Peyer's patch (tissue), 4 donors: ENCODE measurements around the gene RHBDF2. TPM values are rescaled to one million over a fixed set of nuclear protein-coding genes. Genes with fewer than 3 reads are reported as not detected.

Source experiments
- DNase-seq, 3 donors: peaks; one replicate each; pipeline ENCODE4 v3.0.0-alpha.2; 2017 to 2019
- H3K27ac ChIP-seq, 4 donors: fragments of 200-600 bp; sonication (generic); one replicate each; pipeline ENCODE4 v1.5.1; 2016 to 2019
- H3K27me3 ChIP-seq, 2 donors: fragments of 200-600 bp; sonication (generic); one replicate each; pipeline ENCODE4 v1.5.1; 2019
- H3K36me3 ChIP-seq, 3 donors: fragments of 200-600 bp; sonication (generic); one replicate each; pipeline ENCODE4 v1.5.1; 2016 to 2019
- H3K4me1 ChIP-seq, 4 donors: fragments of 200-600 bp; sonication (generic); one replicate each; pipeline ENCODE4 v1.5.1; 2016 to 2019
- H3K4me3 ChIP-seq, 4 donors: fragments of 200-600 bp; sonication (generic); 1 replicate in 3 of 4; 2 replicates in 1 of 4; pipeline ENCODE4 v1.5.1; 2016 to 2019; ENCODE audit warnings: mild to moderate bottlenecking in 1 of 4
- H3K9me3 ChIP-seq, 4 donors: fragments of 200-600 bp; sonication (generic); one replicate each; pipeline ENCODE4 v1.5.1; 2016 to 2019; ENCODE audit warnings: mild to moderate bottlenecking in 1 of 4
- POLR2A ChIP-seq, 2 donors: fragments of 450-650 bp; IDR thresholded peaks; one replicate each; pipeline ENCODE4 v1.5.1; 2017; ENCODE audit warnings: antibody characterized with exemption in 2 of 2, mild to moderate bottlenecking in 2 of 2, moderate library complexity in 2 of 2
- total RNA-seq, 4 donors: library from RNA; depleted of rRNA; stranded (reverse); fragments of >200 nt; gene quantifications; one replicate each; pipeline ENCODE4 v1.1.0, GENCODE V29; 2016
- TF ChIP-seq, protein P1 (sequence below), 6 experiments: fragments of 450-650 bp in 4 of 6; fragments of 200-600 bp in 2 of 6; sonication (generic) in 1 of 6; IDR thresholded peaks; one replicate each; pipeline ENCODE4 v1.5.1; 2017 to 2019; ENCODE audit warnings: antibody characterized with exemption in 6 of 6, mild to moderate bottlenecking in 3 of 6, moderate library complexity in 1 of 6

RHBDF2 gene
- total RNA-seq, 4 donors from 2014 or later = 8.8 to 225 (median 33.0) TPM

DNA sequence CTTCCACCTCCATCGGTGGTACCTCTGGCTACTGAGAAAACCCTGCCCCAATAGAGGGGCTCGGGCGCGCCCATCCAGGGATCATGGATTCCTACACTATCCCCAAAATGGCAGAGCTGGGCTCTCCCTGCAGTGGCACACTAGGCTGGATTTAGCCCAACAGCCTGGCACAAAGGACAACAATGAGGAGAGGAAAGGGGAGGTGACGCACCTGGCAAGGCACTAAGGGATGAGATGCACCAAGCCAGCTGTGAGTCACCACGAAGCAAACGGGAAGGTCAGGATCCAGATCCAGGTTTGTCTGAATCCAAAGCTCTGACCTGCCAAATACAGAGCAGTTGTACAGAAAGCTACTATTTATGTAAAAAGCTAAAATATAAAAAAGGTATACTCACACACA is 66.4 kb downstream of the RHBDF2 start:
- H3K4me1 ChIP-seq = no peaks in the 10 kb centered on the region
- no peaks in the 10 kb centered on the region for H3K27me3 ChIP-seq
- no peaks in the 10 kb centered on the region for H3K9me3 ChIP-seq
- H3K4me3 ChIP-seq = no peak overlapping the region
- DNase-seq = no peak
- H3K27ac ChIP-seq = no peak overlapping the region
- peaks cover 0 to 5% (median 0%) of the 10 kb centered on the region in 3 donors for H3K36me3 ChIP-seq
- TF ChIP-seq, protein P1, sequence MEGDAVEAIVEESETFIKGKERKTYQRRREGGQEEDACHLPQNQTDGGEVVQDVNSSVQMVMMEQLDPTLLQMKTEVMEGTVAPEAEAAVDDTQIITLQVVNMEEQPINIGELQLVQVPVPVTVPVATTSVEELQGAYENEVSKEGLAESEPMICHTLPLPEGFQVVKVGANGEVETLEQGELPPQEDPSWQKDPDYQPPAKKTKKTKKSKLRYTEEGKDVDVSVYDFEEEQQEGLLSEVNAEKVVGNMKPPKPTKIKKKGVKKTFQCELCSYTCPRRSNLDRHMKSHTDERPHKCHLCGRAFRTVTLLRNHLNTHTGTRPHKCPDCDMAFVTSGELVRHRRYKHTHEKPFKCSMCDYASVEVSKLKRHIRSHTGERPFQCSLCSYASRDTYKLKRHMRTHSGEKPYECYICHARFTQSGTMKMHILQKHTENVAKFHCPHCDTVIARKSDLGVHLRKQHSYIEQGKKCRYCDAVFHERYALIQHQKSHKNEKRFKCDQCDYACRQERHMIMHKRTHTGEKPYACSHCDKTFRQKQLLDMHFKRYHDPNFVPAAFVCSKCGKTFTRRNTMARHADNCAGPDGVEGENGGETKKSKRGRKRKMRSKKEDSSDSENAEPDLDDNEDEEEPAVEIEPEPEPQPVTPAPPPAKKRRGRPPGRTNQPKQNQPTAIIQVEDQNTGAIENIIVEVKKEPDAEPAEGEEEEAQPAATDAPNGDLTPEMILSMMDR (IDR thresholded peaks at IDR 0.05) = no peak
- TF ChIP-seq POLR2A (IDR thresholded peaks at IDR 0.05) = no peak

DNA sequence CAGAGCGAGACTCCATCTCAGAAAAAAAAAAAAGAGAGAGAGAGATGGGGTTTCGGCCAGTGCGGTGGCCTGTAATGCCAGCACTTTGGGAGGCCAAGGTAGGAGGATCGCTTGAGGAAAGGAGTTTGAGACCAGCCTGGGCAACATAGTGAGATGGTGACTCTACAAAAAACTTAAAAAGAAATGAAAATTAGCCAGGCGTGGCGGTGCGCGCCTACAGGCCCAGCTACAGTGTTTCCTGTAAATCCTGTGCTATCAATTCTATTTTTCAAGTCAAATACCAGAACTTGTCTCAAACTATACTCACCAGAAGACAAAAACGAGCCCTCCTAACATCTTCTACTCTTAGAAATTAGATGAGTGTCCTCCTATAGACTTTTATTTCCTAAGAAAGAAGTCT is 67.5 kb downstream of the RHBDF2 start:
- no peak for DNase-seq
- H3K9me3 ChIP-seq = no peaks in the 10 kb centered on the region
- no peak overlapping the region for H3K4me3 ChIP-seq
- H3K4me1 ChIP-seq = no peaks in the 10 kb centered on the region
- no peak overlapping the region for H3K27ac ChIP-seq
- H3K36me3 ChIP-seq = peaks cover 0 to 5% (median 0%) of the 10 kb centered on the region in 3 donors
- no peak for TF ChIP-seq POLR2A (IDR thresholded peaks at IDR 0.05)
- TF ChIP-seq, protein P1 (IDR thresholded peaks at IDR 0.05) = no peak
- H3K27me3 ChIP-seq = no peaks in the 10 kb centered on the region

DNA sequence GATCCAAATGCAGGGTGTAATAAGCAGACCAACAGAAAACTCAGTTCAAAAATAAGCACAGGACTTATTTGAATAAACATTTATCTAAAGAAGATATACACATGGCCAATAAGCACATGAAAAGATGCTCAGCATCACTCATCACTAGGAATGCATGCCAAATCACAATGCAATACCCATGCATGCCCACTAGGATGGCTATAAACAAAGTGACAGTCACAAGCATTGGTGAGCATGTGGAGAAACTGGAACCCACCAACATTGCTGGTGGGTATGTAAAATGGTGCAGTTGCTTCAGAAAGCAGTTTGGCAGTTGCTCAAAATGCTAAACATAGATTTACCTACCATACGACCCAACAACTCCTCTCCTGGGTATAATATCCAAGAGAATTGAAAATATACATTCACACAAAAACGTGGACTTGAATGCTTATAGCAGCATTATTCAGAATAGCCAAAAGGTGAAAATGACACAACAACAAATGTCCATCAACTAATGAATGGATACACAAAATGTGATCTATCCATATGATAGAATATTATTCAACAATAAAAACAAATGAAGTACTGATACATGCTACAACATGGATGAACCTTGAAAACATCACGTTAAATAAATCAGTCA is 68.4 kb downstream of the RHBDF2 start:
- TF ChIP-seq POLR2A (IDR thresholded peaks at IDR 0.05) = no peak
- TF ChIP-seq, protein P1 (IDR thresholded peaks at IDR 0.05) = peak in 5 of 6 experiments; percentile 9 to 34 (median 28)

DNA sequence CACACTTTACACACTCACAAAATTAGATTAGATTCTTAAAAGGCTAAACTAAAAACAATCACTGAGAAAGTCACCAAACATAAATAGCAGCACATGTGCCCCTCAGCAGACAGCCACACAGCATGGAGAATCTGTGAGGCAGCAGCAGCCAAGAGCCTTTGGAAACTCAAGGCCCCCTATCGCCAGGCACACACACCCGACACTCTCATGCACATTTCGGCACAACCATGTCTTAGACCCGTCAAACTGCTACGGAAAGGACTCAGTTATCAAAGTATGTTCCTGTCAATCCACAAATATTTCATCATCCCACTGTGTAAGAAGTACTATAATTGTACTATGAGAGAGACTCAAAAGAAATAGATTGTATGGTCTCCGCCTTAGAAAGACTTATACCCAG is 69.2 kb downstream of the RHBDF2 start:
- peaks cover 0 to 5% (median 0%) of the 10 kb centered on the region in 3 donors for H3K36me3 ChIP-seq
- DNase-seq = no peak
- H3K27ac ChIP-seq = no peak overlapping the region

More for the DNA sequence above, 68.4 kb downstream of the RHBDF2 start:
- H3K4me1 ChIP-seq = peaks cover 0 to 3% (median under 1%) of the 10 kb centered on the region in 4 donors
- no peaks in the 10 kb centered on the region for H3K27me3 ChIP-seq
- H3K4me3 ChIP-seq = no peak overlapping the region
- no peak for DNase-seq
- no peaks in the 10 kb centered on the region for H3K9me3 ChIP-seq
- peaks cover 0 to 5% (median 0%) of the 10 kb centered on the region in 3 donors for H3K36me3 ChIP-seq
- no peak overlapping the region for H3K27ac ChIP-seq

DNA sequence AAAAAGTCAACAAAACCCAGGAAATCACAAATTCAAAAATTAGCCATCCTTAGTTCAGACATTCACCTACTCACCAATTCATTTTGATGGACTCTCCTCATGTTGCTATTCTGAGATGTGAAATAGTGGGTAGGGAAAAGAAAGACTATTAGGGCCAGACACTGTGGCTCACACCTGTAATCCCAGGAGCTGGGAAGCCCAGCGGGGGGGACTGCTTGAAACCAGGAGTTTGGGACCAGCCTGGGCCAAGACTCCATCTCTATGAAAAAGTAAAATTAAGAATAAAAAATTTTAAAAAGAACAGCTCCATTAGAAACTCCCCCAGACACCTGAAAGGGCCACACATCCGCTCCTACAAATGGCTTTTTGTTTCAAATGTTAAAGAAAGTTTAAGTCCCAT is 69.7 kb downstream of the RHBDF2 start:
- Histone ChIP-seq H3K36me3 (peaks cover 0 to 5% (median 0%) of the 10 kb centered on the region in 3 donors), H3K4me1 (peaks cover 0 to 10% (median 2%) of the 10 kb centered on the region in 4 donors), H3K9me3 (no peaks in the 10 kb centered on the region), H3K27me3 (no peaks in the 10 kb centered on the region), H3K27ac (no peak overlapping the region), H3K4me3 (no peak overlapping the region)
- no peak for TF ChIP-seq POLR2A (IDR thresholded peaks at IDR 0.05)
- TF ChIP-seq, protein P1 (IDR thresholded peaks at IDR 0.05) = no peak
- no peak for DNase-seq

More for the DNA sequence above, 69.2 kb downstream of the RHBDF2 start:
- Histone ChIP-seq H3K27me3 (no peaks in the 10 kb centered on the region), H3K4me3 (no peak overlapping the region), H3K4me1 (peaks cover 0 to 9% (median 2%) of the 10 kb centered on the region in 4 donors), H3K9me3 (no peaks in the 10 kb centered on the region)
- no peak for TF ChIP-seq POLR2A (IDR thresholded peaks at IDR 0.05)
- TF ChIP-seq, protein P1 (IDR thresholded peaks at IDR 0.05) = no peak
